ENCODE data around the gene SPATA9.

SPATA9 gene

GRCh38 chr5:95615164-95615467, 67.7 kb downstream of the SPATA9 start:
- DNase-seq (ENCODE audit: low read depth), result no peak
- TF ChIP-seq CTCF (conservative IDR thresholded peaks at IDR 0.05; ENCODE audit: low read depth, low read length), result no peak
- no peak overlapping the region for H3K4me3 ChIP-seq (ENCODE audit: low read depth, low read length)

GRCh38 chr5:95613514-95613913, 69.3 kb downstream of the SPATA9 start:
- H3K4me3 ChIP-seq (ENCODE audit: low read depth, low read length), result no peak overlapping the region
- DNase-seq (ENCODE audit: low read depth), result no peak
- no peak for TF ChIP-seq CTCF (conservative IDR thresholded peaks at IDR 0.05; ENCODE audit: low read depth, low read length)

- TF ChIP-seq CTCF (conservative IDR thresholded peaks at IDR 0.05; ENCODE audit: low read depth, low read length), result no peak
- no peak overlapping the region for H3K4me3 ChIP-seq (ENCODE audit: low read depth, low read length)
- no peak for DNase-seq (ENCODE audit: low read depth)
Measured at GRCh38 chr5:95611396-95611795, 71.4 kb downstream of the SPATA9 start.

- DNase-seq (ENCODE audit: low read depth), result no peak
- H3K4me3 ChIP-seq (ENCODE audit: low read depth, low read length), result no peak overlapping the region
- TF ChIP-seq CTCF (conservative IDR thresholded peaks at IDR 0.05; ENCODE audit: low read depth, low read length), result no peak
Measured at GRCh38 chr5:95610546-95610945, 72.2 kb downstream of the SPATA9 start.

- DNase-seq (ENCODE audit: low read depth), result peak; percentile 45
- H3K4me3 ChIP-seq (ENCODE audit: low read depth, low read length), result no peak overlapping the region
- TF ChIP-seq CTCF (conservative IDR thresholded peaks at IDR 0.05; ENCODE audit: low read depth, low read length), result no peak
Measured at GRCh38 chr5:95609711-95610110, 73.1 kb downstream of the SPATA9 start.

Data from choroid plexus epithelial cell (primary cell).